ENCODE measurements around the gene GET4. TPM values are rescaled to one million over a fixed set of nuclear protein-coding genes. Genes with fewer than 3 reads are reported as not detected.
A peak's percentile ranks its signal among the peaks of the same experiment; 100 is the strongest.
"Not testable (repeated sequence)": the region's sequence is repeated elsewhere in the genome, so short reads cannot be mapped to it uniquely, and the experiment has no call there.

Gene GET4
- total RNA-seq, 2 donors from 2014 or later: 34.8 to 42.2 TPM

DNA sequence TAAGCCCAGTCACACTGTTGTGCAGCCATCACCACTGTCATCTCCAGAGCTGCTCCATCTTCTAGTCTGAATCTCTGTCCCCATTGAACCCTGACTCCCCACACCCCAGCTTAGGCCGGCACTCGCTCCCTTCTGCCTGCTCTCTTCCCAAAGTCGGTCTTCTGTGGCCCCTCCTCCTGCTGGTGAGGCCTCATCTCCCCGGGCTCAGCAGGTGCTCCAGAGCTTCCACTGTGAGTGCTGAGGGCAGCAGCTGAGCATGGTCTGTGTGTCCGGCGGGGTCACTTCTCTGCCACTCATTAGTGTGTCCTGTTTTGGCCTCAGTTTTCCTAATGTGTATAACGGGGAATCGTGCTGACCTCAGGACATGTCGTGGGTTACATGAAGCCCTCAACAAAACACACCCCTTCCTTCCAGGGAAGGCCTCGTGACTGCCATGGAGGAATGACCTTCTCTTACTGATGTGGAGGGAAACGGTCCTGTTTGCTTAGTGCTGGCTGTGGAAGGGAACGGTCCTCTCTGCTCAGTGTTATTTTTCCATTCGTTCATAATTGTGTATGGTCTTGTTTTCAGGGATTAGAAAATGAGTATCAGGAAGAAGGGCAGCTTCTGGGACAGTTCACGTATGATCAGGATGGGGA, 4.3 kb upstream of the GET4 start:
- Histone ChIP-seq H3K4me1 (peaks cover 30% of the 10 kb centered on the region), H3K27me3 (no peaks in the 10 kb centered on the region), H3K9me3 (no peaks in the 10 kb centered on the region), H3K27ac (no peak overlapping the region), H3K36me3 (replicated peaks in 1 of 2; ENCODE audit: insufficient read depth in 1 of 2, low read depth in 2 of 2) (peaks cover 0 to 10% of the 10 kb centered on the region in 2 donors), H3K4me3 (no peak overlapping the region)
- TF ChIP-seq POLR2A (IDR thresholded peaks at IDR 0.05): no peak
- TF ChIP-seq, protein P1, sequence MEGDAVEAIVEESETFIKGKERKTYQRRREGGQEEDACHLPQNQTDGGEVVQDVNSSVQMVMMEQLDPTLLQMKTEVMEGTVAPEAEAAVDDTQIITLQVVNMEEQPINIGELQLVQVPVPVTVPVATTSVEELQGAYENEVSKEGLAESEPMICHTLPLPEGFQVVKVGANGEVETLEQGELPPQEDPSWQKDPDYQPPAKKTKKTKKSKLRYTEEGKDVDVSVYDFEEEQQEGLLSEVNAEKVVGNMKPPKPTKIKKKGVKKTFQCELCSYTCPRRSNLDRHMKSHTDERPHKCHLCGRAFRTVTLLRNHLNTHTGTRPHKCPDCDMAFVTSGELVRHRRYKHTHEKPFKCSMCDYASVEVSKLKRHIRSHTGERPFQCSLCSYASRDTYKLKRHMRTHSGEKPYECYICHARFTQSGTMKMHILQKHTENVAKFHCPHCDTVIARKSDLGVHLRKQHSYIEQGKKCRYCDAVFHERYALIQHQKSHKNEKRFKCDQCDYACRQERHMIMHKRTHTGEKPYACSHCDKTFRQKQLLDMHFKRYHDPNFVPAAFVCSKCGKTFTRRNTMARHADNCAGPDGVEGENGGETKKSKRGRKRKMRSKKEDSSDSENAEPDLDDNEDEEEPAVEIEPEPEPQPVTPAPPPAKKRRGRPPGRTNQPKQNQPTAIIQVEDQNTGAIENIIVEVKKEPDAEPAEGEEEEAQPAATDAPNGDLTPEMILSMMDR (IDR thresholded peaks at IDR 0.05): no peak
- intact Hi-C loops (cut with DNase I): loop anchor here (5.0 kb wide), 1 partner anchor 90 kb away; no protein-coding TSS in a partner anchor
- DNase-seq: peak in 1 of 4 donors; percentile 12
- 72 to 76% methylated on average over 12 to 14 of the region's 14 CpGs for WGBS, 2 donors
- no peak for ATAC-seq

DNA sequence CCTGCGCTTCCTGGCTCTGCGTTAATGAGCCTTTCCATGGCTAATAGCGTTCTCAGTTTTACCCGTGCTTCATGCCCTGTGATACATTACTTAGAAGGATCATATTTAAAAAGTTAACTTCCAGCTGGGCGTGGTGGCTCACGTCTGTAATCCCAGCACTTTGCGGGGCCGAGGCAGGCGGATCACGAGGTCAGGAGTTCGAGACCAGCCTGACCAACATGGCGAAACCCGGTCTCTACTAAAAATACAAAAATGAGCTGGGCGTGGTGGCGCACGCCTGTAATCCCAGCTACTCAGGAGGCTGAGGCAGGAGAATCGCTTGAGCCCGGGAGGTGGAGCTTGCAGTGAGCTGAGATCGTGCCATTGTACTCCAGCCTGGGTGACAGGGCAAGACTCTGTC, 3.7 kb upstream of the GET4 start:
- H3K9me3 ChIP-seq; DNase-seq; ATAC-seq; H3K27me3 ChIP-seq; H3K36me3 ChIP-seq (replicated peaks in 1 of 2; ENCODE audit: insufficient read depth in 1 of 2, low read depth in 2 of 2); H3K4me3 ChIP-seq: not testable (repeated sequence)
- intact Hi-C loops (cut with DNase I): loop anchor here (5.0 kb wide), 1 partner anchor 90 kb away; no protein-coding TSS in a partner anchor
- H3K27ac ChIP-seq: peak overlapping the region in 1 of 4 donors; percentile 80
- WGBS, 2 donors: 86 to 90% methylated on average over 17 to 19 of the region's 19 CpGs
- H3K4me1 ChIP-seq: peaks cover 30% of the 10 kb centered on the region

DNA sequence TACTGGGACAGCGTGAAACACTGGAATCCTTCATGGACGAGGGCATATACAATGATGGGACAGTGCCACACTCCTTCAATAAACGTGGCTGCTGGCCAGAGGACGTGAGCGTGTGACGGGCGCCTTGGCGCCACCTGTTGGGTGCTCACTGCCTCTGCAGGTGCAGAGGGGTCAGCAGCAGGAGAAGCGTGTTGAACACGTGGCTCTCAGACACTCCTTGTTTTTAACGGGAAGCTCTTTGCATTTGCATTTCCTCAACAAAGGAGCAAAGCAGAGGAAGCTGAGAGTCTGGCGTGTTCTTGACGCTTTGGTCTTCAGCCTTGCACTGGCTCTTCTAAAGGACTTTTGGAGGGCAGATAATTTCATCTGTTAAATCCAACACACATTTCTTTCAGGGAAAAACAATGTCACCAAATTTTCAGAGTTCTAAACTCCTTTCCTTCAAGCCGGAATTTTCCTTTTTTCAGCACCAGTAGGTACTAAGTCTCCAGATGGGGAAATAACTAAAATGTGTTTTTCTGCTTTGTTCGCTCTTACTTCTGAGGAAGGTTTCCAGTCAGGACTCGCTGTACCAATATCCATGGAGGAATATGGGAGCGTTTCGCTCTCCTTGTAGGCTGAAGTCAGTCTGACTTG, 2.9 kb upstream of the GET4 start:
- 28 to 30% methylated on average over 18 of the region's 18 CpGs for WGBS, 2 donors
- ATAC-seq: peak; percentile 54
- peaks cover 0 to 3% of the 10 kb centered on the region in 2 donors for H3K36me3 ChIP-seq (replicated peaks in 1 of 2; ENCODE audit: insufficient read depth in 1 of 2, low read depth in 2 of 2)
- peaks cover 37% of the 10 kb centered on the region for H3K4me1 ChIP-seq
- H3K27me3 ChIP-seq: no peaks in the 10 kb centered on the region
- TF ChIP-seq, protein P1 (IDR thresholded peaks at IDR 0.05): peak; percentile 88 to 98 (median 96)
- TF ChIP-seq POLR2A (IDR thresholded peaks at IDR 0.05): peak in 2 of 3 donors; percentile 39 to 40
- H3K4me3 ChIP-seq: no peak overlapping the region
- DNase-seq: peak; percentile 86 to 93 (median 91)
- no peaks in the 10 kb centered on the region for H3K9me3 ChIP-seq
- H3K27ac ChIP-seq: peak overlapping the region; percentile 11 to 80 (median 43)
- intact Hi-C loops (cut with DNase I): loop anchor here (5.0 kb wide), 1 partner anchor 91 kb away; no protein-coding TSS in a partner anchor

DNA sequence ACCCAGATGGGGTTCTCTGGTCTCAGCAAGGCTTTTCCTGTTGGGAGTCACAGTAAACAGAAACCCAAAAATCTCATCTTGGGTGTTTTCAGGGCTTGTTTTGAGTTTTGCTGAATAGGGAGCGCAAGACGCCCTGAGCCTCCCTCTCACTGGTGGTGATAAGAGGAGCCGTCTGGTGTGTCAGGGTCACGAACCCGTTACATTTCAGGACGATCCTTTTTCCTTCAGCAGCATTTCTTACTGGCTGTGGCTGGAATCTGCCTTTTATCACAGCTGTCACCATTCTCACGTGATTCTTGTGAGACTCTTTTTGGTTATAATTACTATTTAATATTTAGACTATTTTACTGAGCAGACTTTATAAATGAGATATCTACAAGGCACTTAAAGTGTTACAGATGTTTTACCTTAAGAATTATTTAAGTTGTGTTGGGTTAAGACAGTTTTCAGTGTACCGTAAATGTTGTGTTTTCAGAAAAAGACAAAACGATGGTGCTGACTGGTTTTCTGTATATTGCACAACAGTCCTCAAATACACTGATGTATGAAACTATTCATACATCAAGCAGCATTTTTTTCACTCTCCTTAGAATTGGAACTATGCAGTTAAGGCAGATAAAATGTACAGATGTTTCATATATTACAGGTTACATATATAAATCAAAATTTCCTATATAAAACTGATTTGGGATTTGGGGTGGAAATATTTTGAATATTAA, 2.2 kb upstream of the GET4 start:
- WGBS, 2 donors: 44 to 58% methylated on average over 9 of the region's 9 CpGs
- Histone ChIP-seq H3K4me3 (no peak overlapping the region), H3K4me1 (peaks cover 44% of the 10 kb centered on the region), H3K36me3 (replicated peaks in 1 of 2; ENCODE audit: insufficient read depth in 1 of 2, low read depth in 2 of 2) (peaks cover 0 to 3% of the 10 kb centered on the region in 2 donors), H3K27me3 (no peaks in the 10 kb centered on the region), H3K9me3 (no peaks in the 10 kb centered on the region), H3K27ac (peak overlapping the region in 3 of 4 donors; percentile 33 to 80 (median 53))
- DNase-seq: peak in 2 of 4 donors; percentile 7 to 11
- no peak for ATAC-seq
- TF ChIP-seq POLR2A (IDR thresholded peaks at IDR 0.05): no peak
- TF ChIP-seq, protein P1 (IDR thresholded peaks at IDR 0.05): no peak
- intact Hi-C loops (cut with DNase I): loop anchor here (5.0 kb wide), 1 partner anchor 92 kb away; no protein-coding TSS in a partner anchor

DNA sequence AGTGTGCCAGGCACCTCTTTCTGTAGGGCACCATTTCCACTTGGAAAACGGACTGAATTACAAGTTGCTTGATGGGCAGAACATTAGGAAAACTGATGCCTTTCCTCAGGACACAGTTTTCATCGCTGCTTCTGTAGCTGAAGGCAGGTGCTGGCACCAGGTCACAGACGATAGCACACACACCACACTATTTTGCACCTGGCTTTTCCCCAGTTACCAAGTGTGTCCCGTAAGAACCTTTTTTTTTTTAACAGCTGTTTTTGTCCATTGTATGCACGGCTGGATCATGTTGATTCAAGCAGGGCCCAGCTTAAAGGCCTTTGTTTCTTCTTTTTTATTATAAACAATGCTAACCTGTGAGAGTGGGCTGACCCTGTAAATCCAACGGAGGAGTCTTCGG, 1.3 kb upstream of the GET4 start:
- WGBS, 2 donors: 45 to 53% methylated on average over 7 of the region's 7 CpGs
- intact Hi-C loops (cut with DNase I): no loop called here
- Histone ChIP-seq H3K36me3 (replicated peaks in 1 of 2; ENCODE audit: insufficient read depth in 1 of 2, low read depth in 2 of 2) (no peaks in the 10 kb centered on the region), H3K27me3 (no peaks in the 10 kb centered on the region), H3K4me3 (no peak overlapping the region), H3K9me3 (no peaks in the 10 kb centered on the region), H3K4me1 (peaks cover 52% of the 10 kb centered on the region), H3K27ac (peak overlapping the region in 3 of 4 donors; percentile 78 to 87 (median 78))
- ATAC-seq (no peak), DNase-seq (peak in 1 of 4 donors; percentile 15)
- no peak for TF ChIP-seq POLR2A (IDR thresholded peaks at IDR 0.05)
- TF ChIP-seq, protein P1 (IDR thresholded peaks at IDR 0.05): no peak

All from body of pancreas (tissue), 4 donors.